Common myeloid progenitor, CD34-positive (primary cell): ENCODE results near the gene CISTR. TPM values are rescaled to one million over a fixed set of nuclear protein-coding genes. Genes with fewer than 3 reads are reported as not detected.

Experiments
- CTCF ChIA-PET: fragments of 350-600 bp; sonication (Branson Sonifier 250); formaldehyde crosslinking; loops from one replicate; lab custom pipeline; 2021; ENCODE audit warnings: antibody characterized with exemption; lab: Charles Lee
- POLR2A ChIA-PET: fragments of 350-600 bp; sonication (Branson Sonifier 250); formaldehyde crosslinking; loops from one replicate; lab custom pipeline; 2021; ENCODE audit warnings: antibody characterized with exemption; lab: Charles Lee
- DNase-seq, 3 donors: peaks; one replicate each; pipeline versions ENCODE4 v3.0.0 to v3.0.0-alpha.2; 2013
- H3K27ac ChIP-seq, 2 experiments: 1 replicate in 1 of 2; 2 replicates in 1 of 2; pipeline ENCODE4 v1.7.0; 2013; ENCODE audit warnings: inconsistent platforms in 2 of 2, low read length in 2 of 2, mild to moderate bottlenecking in 2 of 2, low read depth in 1 of 2, moderate library complexity in 1 of 2; ENCODE audit not compliant: severe bottlenecking in 2 of 2, insufficient read depth in 1 of 2, poor library complexity in 1 of 2
- H3K27me3 ChIP-seq, 5 experiments: replicated peaks in 2 of 5; 1 replicate in 3 of 5; 2 replicates in 2 of 5; pipeline versions ENCODE4 v1.6.1 to v1.7.0; 2013; ENCODE audit warnings: low read length in 4 of 5, mild to moderate bottlenecking in 2 of 5, moderate library complexity in 2 of 5, inconsistent platforms in 1 of 5; ENCODE audit not compliant: insufficient read depth in 5 of 5, control insufficient read depth in 4 of 5
- H3K36me3 ChIP-seq, 4 experiments: 1 replicate in 2 of 4; 2 replicates in 2 of 4; pipeline versions ENCODE4 v1.6.1 to v1.7.0; 2013; ENCODE audit warnings: low read length in 3 of 4, control low read depth in 1 of 4, mild to moderate bottlenecking in 1 of 4; ENCODE audit not compliant: control insufficient read depth in 4 of 4, insufficient read depth in 4 of 4
- H3K4me1 ChIP-seq, 4 experiments: 1 replicate in 3 of 4; 2 replicates in 1 of 4; pipeline versions ENCODE4 v1.6.1 to v1.7.1; 2013; ENCODE audit warnings: low read length in 3 of 4, mild to moderate bottlenecking in 3 of 4, control low read depth in 1 of 4, inconsistent platforms in 1 of 4, moderate library complexity in 1 of 4; ENCODE audit not compliant: control insufficient read depth in 4 of 4, insufficient read depth in 4 of 4; ENCODE audit errors: control extremely low read depth in 1 of 4
- H3K4me3 ChIP-seq, 7 experiments: 1 replicate in 4 of 7; 2 replicates in 3 of 7; pipeline versions ENCODE4 v1.5.1 to v1.7.0; 2013; ENCODE audit warnings: mild to moderate bottlenecking in 7 of 7, low read length in 6 of 7, moderate library complexity in 6 of 7, inconsistent platforms in 2 of 7, low read depth in 2 of 7, control low read depth in 1 of 7; ENCODE audit not compliant: insufficient read depth in 4 of 7, control insufficient read depth in 1 of 7; ENCODE audit errors: extremely low read depth in 1 of 7
- H3K9me3 ChIP-seq, 5 experiments: 1 replicate in 4 of 5; 2 replicates in 1 of 5; pipeline versions ENCODE4 v1.6.1 to v1.7.1; 2013; ENCODE audit warnings: low read length in 4 of 5, mild to moderate bottlenecking in 2 of 5, inconsistent platforms in 1 of 5, low read depth in 1 of 5, moderate library complexity in 1 of 5; ENCODE audit not compliant: control insufficient read depth in 4 of 5, insufficient read depth in 2 of 5; ENCODE audit errors: control extremely low read depth in 1 of 5
- WGBS: methylation state at CpG from one replicate; pipeline ENCODE4 v1.1.5; 2013; ENCODE audit not compliant: insufficient coverage; 5-methylcytosine and 5-hydroxymethylcytosine counted together
- polyA plus RNA-seq: library from polyadenylated mRNA; unstranded; fragments of 120-200 nt; gene quantifications from one replicate; pipeline ENCODE4 v1.2.1, GENCODE V29; 2013

CISTR gene
- not detected for polyA plus RNA-seq

GRCh38 chr12:53751336-53752191 lies at the start of gene CISTR:
TSS of gene CISTR (minus strand) at chr12:53751979.
- WGBS: 1% methylated on average over 68 of the region's 76 CpGs
- H3K27ac ChIP-seq: no peak within 1 kb of the TSS
- CTCF ChIA-PET: interaction anchor here (0.9 to 15.2 kb wide), 6 partner anchors 6 to 205 kb away, joined by 3 to 113 read pairs (median 4); no protein-coding TSS in a partner anchor
- no peaks in the 10 kb centered on the region for H3K9me3 ChIP-seq
- peak in 2 of 3 donors; percentile 42 to 67 for DNase-seq
- peaks cover 15 to 87% (median 39%) of the 10 kb centered on the region in 5 experiments for H3K27me3 ChIP-seq
- peaks cover 1 to 68% (median 39%) of the 10 kb centered on the region in 4 experiments for H3K4me1 ChIP-seq
- POLR2A ChIA-PET: interaction anchor here (0.8 kb wide), 1 partner anchor 15 kb away, joined by 4 read pairs; no protein-coding TSS in a partner anchor
- no peaks in the 10 kb centered on the region for H3K36me3 ChIP-seq
- H3K4me3 ChIP-seq: peak within 1 kb of the TSS; percentile 25 to 77 (median 50)

GRCh38 chr12:53798575-53798974 lies 46.8 kb upstream of the CISTR start:
- peak in 2 of 3 donors; percentile 11 to 18 for DNase-seq
- Histone ChIP-seq H3K4me1 (no peaks in the 10 kb centered on the region), H3K9me3 (peaks cover 0 to 1% (median 0%) of the 10 kb centered on the region in 5 experiments), H3K27ac (no peak overlapping the region), H3K36me3 (no peaks in the 10 kb centered on the region), H3K4me3 (no peak overlapping the region), H3K27me3 (peaks cover 18 to 88% (median 38%) of the 10 kb centered on the region in 5 experiments)
- CTCF ChIA-PET: interaction anchor here (1.1 kb wide), 2 partner anchors 8 to 16 kb away, joined by 3 read pairs; no protein-coding TSS in a partner anchor
- WGBS: 78% methylated on average over 1 of the region's 2 CpGs
- POLR2A ChIA-PET: no interaction called here

GRCh38 chr12:53795927-53796326 lies 44.1 kb upstream of the CISTR start:
- Histone ChIP-seq H3K4me3 (no peak overlapping the region), H3K27ac (no peak overlapping the region), H3K4me1 (no peaks in the 10 kb centered on the region), H3K9me3 (peaks cover 0 to 1% (median 0%) of the 10 kb centered on the region in 5 experiments), H3K27me3 (peaks cover 20 to 80% (median 27%) of the 10 kb centered on the region in 5 experiments), H3K36me3 (no peaks in the 10 kb centered on the region)
- WGBS: 78% methylated on average over 3 of the region's 6 CpGs
- POLR2A ChIA-PET: no interaction called here
- CTCF ChIA-PET: interaction anchor here (0.7 kb wide), 1 partner anchor 9 kb away, joined by 3 read pairs; no protein-coding TSS in a partner anchor
- DNase-seq: no peak

GRCh38 chr12:53793221-53793620 lies 41.4 kb upstream of the CISTR start:
- H3K4me3 ChIP-seq: no peak overlapping the region
- ChIA-PET CTCF (interaction anchor here (1.5 to 2.6 kb wide), 3 partner anchors 10 to 108 kb away, joined by 3 to 13 read pairs (median 7); no protein-coding TSS in a partner anchor), POLR2A (interaction anchor here (0.6 kb wide), 1 partner anchor 969 kb away, joined by 4 read pairs; no protein-coding TSS in a partner anchor)

GRCh38 chr12:53791735-53792326 lies 40.1 kb upstream of the CISTR start:
- peak; percentile 22 to 36 (median 26) for DNase-seq
- H3K27ac ChIP-seq: no peak overlapping the region
- H3K4me1 ChIP-seq: no peaks in the 10 kb centered on the region
- WGBS: no CpG with 5 or more reads among the region's 1 CpG
- H3K27me3 ChIP-seq: peaks cover 8 to 76% (median 34%) of the 10 kb centered on the region in 5 experiments
- H3K4me3 ChIP-seq: no peak overlapping the region
- no peaks in the 10 kb centered on the region for H3K9me3 ChIP-seq
- H3K36me3 ChIP-seq: no peaks in the 10 kb centered on the region
- ChIA-PET CTCF (interaction anchor here (0.9 to 2.6 kb wide), 7 partner anchors 11 to 199 kb away, joined by 3 to 13 read pairs (median 3); no protein-coding TSS in a partner anchor), POLR2A (no interaction called here)

More at GRCh38 chr12:53793221-53793620, 41.4 kb upstream of the CISTR start:
- H3K27ac ChIP-seq: no peak overlapping the region
- peaks cover 0 to under 1% (median 0%) of the 10 kb centered on the region in 5 experiments for H3K9me3 ChIP-seq
- no peaks in the 10 kb centered on the region for H3K36me3 ChIP-seq
- no peaks in the 10 kb centered on the region for H3K4me1 ChIP-seq
- DNase-seq: no peak
- WGBS: 86% methylated on average over 1 of the region's 2 CpGs
- H3K27me3 ChIP-seq: peaks cover 16 to 80% (median 38%) of the 10 kb centered on the region in 5 experiments

- H3K27ac ChIP-seq: no peak overlapping the region
- no peaks in the 10 kb centered on the region for H3K4me1 ChIP-seq
- H3K4me3 ChIP-seq: no peak overlapping the region
- H3K27me3 ChIP-seq: peaks cover 8 to 73% (median 31%) of the 10 kb centered on the region in 5 experiments
- CTCF ChIA-PET: interaction anchor here (0.7 to 1.6 kb wide), 5 partner anchors 9 to 202 kb away, joined by 3 to 4 read pairs (median 3); no protein-coding TSS in a partner anchor
- POLR2A ChIA-PET: no interaction called here
- no peaks in the 10 kb centered on the region for H3K9me3 ChIP-seq
- H3K36me3 ChIP-seq: no peaks in the 10 kb centered on the region
- no peak for DNase-seq
- WGBS: 86% methylated on average over 1 of the region's 1 CpG
These were observed 37.8 kb upstream of the CISTR start for GRCh38 chr12:53789570-53789969.
